ENCODE measurements around the gene TBRG1.

DNA sequence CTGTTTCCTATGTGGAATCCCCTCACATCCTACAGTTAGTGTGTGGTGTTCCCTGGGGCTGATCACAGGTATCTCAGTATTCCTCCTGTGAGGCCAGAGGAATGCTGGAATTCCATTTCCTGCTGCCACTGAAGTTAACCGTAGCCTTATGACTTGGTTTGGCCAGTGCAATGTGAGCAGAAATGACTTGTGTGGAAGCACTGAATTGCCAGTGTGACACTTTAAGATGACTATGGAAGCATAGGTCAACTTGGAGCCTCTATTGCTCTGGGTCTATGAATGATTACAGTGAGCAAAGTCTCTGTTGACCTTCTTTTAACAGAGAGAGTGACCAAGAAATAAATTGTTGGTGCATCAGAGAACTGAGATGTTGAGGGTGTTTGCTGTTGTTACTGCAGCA lies 16.5 kb downstream of the TBRG1 start:
- TF ChIP-seq, protein P1, sequence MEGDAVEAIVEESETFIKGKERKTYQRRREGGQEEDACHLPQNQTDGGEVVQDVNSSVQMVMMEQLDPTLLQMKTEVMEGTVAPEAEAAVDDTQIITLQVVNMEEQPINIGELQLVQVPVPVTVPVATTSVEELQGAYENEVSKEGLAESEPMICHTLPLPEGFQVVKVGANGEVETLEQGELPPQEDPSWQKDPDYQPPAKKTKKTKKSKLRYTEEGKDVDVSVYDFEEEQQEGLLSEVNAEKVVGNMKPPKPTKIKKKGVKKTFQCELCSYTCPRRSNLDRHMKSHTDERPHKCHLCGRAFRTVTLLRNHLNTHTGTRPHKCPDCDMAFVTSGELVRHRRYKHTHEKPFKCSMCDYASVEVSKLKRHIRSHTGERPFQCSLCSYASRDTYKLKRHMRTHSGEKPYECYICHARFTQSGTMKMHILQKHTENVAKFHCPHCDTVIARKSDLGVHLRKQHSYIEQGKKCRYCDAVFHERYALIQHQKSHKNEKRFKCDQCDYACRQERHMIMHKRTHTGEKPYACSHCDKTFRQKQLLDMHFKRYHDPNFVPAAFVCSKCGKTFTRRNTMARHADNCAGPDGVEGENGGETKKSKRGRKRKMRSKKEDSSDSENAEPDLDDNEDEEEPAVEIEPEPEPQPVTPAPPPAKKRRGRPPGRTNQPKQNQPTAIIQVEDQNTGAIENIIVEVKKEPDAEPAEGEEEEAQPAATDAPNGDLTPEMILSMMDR (IDR thresholded peaks at IDR 0.05; ENCODE audit: low read length): no peak
- TF ChIP-seq EZH2 (IDR thresholded peaks at IDR 0.05; ENCODE audit: borderline replicate concordance, low read length): no peak
